C1 segment of cervical spinal cord (tissue), 14 donors: ENCODE measurements around the gene DNAAF3.
"Not testable (repeated sequence)": the region's sequence is repeated elsewhere in the genome, so short reads cannot be mapped to it uniquely, and the experiment has no call there.

Experiments used
- DNase-seq, 14 donors: peaks; one replicate each; lab custom pipeline; 2025; lab: John Stamatoyannopoulos, UW

Gene DNAAF3

GRCh38 chr19:55166530-55167268 is at the start of gene DNAAF3:
DNAAF3 (minus strand) TSS chr19:55166613; CDS start chr19:55166413, 200 bp downstream.
- peak; percentile 12 to 90 (median 70) for DNase-seq

- no peak for DNase-seq
Measured at GRCh38 chr19:55213547-55213946, 47.1 kb upstream of the DNAAF3 start.

GRCh38 chr19:55212447-55212846 is 46.0 kb upstream of the DNAAF3 start:
- DNase-seq, result no peak

- no peak for DNase-seq
Measured at GRCh38 chr19:55209693-55210472, 43.5 kb upstream of the DNAAF3 start.

GRCh38 chr19:55208880-55209692 is 42.7 kb upstream of the DNAAF3 start, which contains the start of gene PTPRH:
PTPRH (minus strand) TSS chr19:55209501; CDS start chr19:55209433, 68 bp downstream.
- DNase-seq, result no peak

- peak in 11 of 14 donors; percentile 14 to 83 (median 53) for DNase-seq
Measured at GRCh38 chr19:55206664-55207500, 40.5 kb upstream of the DNAAF3 start.

- DNase-seq, result not testable (repeated sequence)
Measured at GRCh38 chr19:55202199-55202598, 35.8 kb upstream of the DNAAF3 start.

- no peak for DNase-seq
Measured at GRCh38 chr19:55199620-55200204, 33.3 kb upstream of the DNAAF3 start.

- DNase-seq, result no peak
Measured at GRCh38 chr19:55198651-55199050, 32.2 kb upstream of the DNAAF3 start.

GRCh38 chr19:55197528-55197927 is 31.1 kb upstream of the DNAAF3 start:
- DNase-seq, result no peak

- DNase-seq, result no peak
Measured at GRCh38 chr19:55196803-55197202, 30.4 kb upstream of the DNAAF3 start.

GRCh38 chr19:55193481-55193880 is 27.1 kb upstream of the DNAAF3 start:
- DNase-seq, result no peak

GRCh38 chr19:55189403-55189835 is 23.0 kb upstream of the DNAAF3 start:
- DNase-seq, result no peak

GRCh38 chr19:55188625-55189024 is 22.2 kb upstream of the DNAAF3 start:
- no peak for DNase-seq

GRCh38 chr19:55186080-55186479 is 19.7 kb upstream of the DNAAF3 start:
- DNase-seq, result no peak

GRCh38 chr19:55181740-55182139 is 15.3 kb upstream of the DNAAF3 start:
- no peak for DNase-seq

GRCh38 chr19:55179606-55180484 is 13.4 kb upstream of the DNAAF3 start, which contains the start of gene SYT5:
SYT5 (minus strand) TSS chr19:55180289; CDS start chr19:55179041, 1,248 bp downstream.
- peak in 1 of 14 donors; percentile 16 for DNase-seq

GRCh38 chr19:55178781-55179599 is 12.6 kb upstream of the DNAAF3 start:
- DNase-seq, result peak in 13 of 14 donors; percentile 34 to 92 (median 72)
